Measurements from ENCODE around the gene MUC6.

Gene MUC6

DNA sequence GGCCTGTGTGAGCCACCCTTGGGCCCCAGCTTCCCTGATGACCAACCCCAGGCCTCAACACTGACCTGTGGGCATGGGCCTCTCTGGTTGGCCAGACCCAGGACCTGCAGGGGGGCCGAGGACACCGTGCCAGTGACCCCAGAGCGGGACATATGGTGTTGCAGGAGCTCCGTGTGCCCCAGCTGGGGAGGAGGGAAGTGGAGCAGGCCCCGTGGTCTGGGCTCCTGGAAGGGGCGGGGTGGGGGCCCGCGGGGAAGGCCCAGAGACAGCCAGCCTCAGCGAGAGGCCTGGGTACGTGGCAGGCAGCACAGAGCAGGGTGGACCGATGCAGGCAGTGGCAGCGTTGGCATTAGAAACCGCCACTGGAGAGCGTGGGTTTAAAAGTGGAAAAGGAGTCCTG lies 22.2 kb downstream of the MUC6 start:
- H3K4me1 Mint-ChIP-seq, result peaks cover 23% of the 10 kb centered on the region
- peaks cover 10% of the 10 kb centered on the region for H3K36me3 Mint-ChIP-seq
- H3K27ac Mint-ChIP-seq, result no peak overlapping the region
- H3K27me3 Mint-ChIP-seq, result no peaks in the 10 kb centered on the region
- H3K9me3 Mint-ChIP-seq, result no peaks in the 10 kb centered on the region
- H3K4me3 Mint-ChIP-seq, result no peak overlapping the region

DNA sequence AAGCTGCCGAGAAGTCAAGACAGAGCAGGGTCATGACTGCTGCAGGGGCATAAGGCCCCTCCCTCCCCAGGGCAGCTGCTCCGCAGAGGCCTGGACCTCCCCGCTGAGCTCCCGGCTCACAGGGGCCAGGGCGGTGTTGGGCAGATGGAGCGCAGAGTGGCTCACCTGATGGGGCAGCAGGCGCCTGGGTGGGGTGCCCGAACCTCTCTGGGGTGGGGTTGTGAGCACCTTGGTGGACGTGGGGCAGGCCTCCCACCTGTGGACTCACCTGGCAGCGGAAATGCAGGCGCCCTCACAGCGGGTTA lies 22.9 kb downstream of the MUC6 start:
- no peak overlapping the region for H3K4me3 Mint-ChIP-seq
- no peaks in the 10 kb centered on the region for H3K9me3 Mint-ChIP-seq
- peaks cover 23% of the 10 kb centered on the region for H3K4me1 Mint-ChIP-seq
- peaks cover 10% of the 10 kb centered on the region for H3K36me3 Mint-ChIP-seq
- H3K27me3 Mint-ChIP-seq, result no peaks in the 10 kb centered on the region
- no peak overlapping the region for H3K27ac Mint-ChIP-seq

DNA sequence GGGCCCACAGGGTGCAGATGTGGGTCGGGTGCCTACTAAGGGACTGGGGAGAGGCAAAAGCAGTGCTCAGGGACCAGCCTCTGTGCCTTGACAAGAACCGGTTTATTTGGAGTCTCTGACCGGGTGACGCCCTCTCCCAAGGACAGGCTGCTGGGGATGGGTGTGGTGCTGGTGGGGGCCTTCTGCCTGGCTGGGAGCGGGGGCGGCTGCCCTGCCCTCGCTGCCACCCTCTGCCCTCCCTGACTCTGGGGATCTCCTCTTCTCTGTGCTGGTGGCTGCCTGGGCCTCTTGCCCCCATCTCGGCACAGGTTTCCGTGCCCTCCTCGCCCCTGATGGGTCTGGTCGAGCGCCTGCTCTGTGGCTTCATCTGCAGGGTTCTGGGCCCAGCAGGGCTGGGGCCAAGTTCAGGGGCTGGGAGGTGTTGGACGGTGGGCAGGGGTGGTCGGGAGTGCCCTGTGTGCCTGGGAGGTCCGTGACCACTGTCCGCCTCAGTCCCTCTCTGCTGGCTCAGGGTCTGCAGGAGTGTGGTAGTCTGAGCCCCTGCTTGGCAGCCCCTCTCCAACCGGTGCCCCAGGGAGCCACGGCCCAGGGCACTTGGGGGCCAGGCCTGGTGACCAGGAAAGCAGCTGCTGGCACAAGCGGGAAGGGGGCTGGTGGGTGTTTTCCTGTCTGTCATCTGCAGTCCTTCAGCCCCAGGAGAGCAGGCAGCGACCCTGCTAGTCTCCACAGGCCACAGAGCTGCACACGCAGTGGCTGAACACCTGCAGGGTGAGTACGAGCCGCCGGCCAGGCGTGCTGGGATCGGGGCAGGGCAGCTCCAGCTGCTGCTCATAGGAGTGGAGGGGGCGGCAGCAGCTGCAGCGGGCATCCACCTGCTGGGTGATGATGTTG lies 23.5 kb downstream of the MUC6 start:
- H3K27me3 Mint-ChIP-seq, result no peaks in the 10 kb centered on the region
- H3K9me3 Mint-ChIP-seq, result no peaks in the 10 kb centered on the region
- H3K27ac Mint-ChIP-seq, result no peak overlapping the region
- peaks cover 19% of the 10 kb centered on the region for H3K4me1 Mint-ChIP-seq
- no peak overlapping the region for H3K4me3 Mint-ChIP-seq
- peaks cover 10% of the 10 kb centered on the region for H3K36me3 Mint-ChIP-seq

DNA sequence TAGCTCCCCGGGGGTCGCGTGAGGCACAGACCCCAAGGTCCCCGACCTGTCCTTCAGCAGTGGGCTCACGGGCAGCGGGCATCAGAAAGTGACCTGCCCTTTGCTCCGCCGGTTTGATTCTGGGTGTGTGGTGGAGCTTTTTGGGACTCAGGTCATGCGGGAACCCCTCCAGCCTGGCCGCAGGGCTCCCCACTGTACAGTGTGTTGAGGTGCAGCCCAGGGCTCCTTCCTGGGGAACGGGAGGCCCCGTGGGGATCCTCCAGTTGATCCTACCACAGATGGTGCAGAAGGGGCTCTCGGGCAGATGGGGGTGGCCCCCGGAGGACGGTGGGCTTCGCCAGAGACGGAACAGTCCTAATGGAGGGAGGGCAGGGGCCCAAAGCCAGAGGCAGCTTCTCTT lies 24.2 kb downstream of the MUC6 start:
- Mint-ChIP-seq H3K27ac (no peak overlapping the region), H3K27me3 (no peaks in the 10 kb centered on the region), H3K4me3 (no peak overlapping the region), H3K36me3 (peaks cover 7% of the 10 kb centered on the region), H3K4me1 (peaks cover 12% of the 10 kb centered on the region), H3K9me3 (no peaks in the 10 kb centered on the region)

DNA sequence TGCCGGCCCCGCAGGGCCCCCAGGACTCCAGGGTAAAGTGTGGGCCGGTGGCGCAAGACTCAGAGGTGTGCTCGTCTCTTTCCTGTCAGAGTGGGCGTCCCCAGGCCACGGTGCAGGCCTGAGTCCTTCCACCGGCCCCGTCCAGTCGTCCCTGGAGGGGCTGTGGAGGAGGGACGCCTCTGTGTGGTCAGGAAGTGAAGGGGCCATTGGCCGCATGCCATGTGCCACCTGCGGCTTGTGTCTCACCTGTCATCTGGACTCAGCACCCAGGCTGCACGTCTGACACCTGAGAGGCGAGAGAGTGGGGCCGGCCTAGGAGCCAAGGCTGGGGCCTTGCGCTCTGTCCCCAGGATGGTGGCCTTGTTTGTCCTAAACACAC lies 25.2 kb downstream of the MUC6 start:
- no peaks in the 10 kb centered on the region for H3K9me3 Mint-ChIP-seq
- no peaks in the 10 kb centered on the region for H3K27me3 Mint-ChIP-seq
- no peak overlapping the region for H3K4me3 Mint-ChIP-seq
- H3K36me3 Mint-ChIP-seq, result peaks cover 3% of the 10 kb centered on the region
- H3K4me1 Mint-ChIP-seq, result peaks cover 2% of the 10 kb centered on the region
- no peak overlapping the region for H3K27ac Mint-ChIP-seq

DNA sequence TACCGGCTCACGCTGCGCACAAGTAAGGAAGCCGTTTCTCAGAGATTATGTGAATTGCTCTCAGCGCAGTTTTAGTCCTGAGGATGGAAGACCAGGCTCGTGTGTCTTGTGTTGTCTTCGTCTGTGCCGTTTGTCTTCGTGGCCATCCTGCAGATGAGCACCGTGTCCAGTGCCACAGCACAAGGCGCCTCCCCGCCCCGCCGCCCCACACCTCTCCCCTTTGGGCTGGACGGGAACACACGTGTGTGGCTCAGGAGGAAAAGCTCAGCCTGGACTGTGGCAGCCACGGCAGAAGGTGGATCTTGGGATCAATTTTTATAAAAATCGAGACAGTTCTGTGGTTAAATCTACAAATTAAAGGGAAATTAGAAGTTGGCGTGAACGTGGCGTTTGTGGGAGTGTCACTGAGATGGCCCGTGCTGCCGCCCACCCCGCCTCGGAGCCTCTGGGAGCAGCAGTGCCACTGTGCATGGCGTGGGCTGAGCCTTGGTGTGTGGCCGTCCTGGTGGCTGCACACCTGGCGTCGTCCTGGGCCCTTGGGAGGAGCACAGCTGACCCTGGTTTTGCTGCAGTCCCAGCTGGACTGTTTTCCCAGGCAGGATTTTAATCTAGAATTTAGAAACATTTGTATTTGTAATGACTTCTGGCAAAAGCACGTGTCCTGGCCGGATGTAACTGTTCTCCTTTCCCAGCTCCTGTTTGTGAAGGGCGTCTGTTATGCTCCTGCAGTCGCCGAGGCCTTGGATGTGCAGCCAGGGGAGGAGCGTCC lies 25.8 kb downstream of the MUC6 start:
- Mint-ChIP-seq H3K9me3 (no peaks in the 10 kb centered on the region), H3K4me1 (no peaks in the 10 kb centered on the region), H3K4me3 (no peak overlapping the region), H3K27ac (no peak overlapping the region), H3K27me3 (no peaks in the 10 kb centered on the region), H3K36me3 (peaks cover 3% of the 10 kb centered on the region)

DNA sequence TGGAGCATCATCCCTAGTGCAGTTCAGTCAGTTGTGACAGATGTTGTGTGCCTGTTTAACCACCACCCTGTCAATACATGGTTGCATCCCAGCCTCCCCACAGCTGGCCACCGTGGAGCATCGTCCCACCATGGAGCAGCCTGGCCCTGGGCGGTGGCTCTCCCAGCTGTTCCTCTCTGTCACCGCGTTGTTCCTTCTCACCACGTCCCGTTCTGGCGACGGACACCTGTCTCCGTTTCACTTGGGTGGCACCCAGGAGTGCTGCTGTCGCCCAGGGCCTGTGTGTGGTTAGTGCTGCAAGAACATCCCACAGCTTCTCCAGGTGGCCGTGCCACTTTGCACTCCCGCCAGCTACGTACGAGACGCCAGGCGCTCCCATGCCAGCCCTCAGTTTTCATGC lies 26.5 kb downstream of the MUC6 start:
- H3K27ac Mint-ChIP-seq, result no peak overlapping the region
- no peaks in the 10 kb centered on the region for H3K4me1 Mint-ChIP-seq
- H3K27me3 Mint-ChIP-seq, result no peaks in the 10 kb centered on the region
- H3K4me3 Mint-ChIP-seq, result no peak overlapping the region
- H3K9me3 Mint-ChIP-seq, result no peaks in the 10 kb centered on the region
- H3K36me3 Mint-ChIP-seq, result peaks cover 3% of the 10 kb centered on the region

DNA sequence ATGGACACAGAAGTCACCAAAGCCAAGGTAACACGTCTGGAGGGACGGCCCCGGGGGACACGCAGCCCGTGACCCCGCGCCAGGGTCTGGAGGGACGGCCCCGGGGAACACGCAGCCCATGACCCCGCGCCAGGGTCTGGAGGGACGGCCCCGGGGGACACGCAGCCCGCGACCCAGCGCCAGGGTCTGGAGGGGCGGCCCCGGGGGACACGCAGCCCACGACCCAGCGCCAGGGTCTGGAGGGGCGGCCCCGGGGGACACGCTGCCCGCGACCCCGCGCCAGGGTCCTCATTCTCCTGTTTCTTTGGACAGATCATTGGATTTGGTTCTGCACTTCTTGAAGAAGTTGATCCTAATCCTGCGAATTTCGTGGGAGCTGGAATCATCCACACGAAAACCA lies 27.1 kb downstream of the MUC6 start:
- Mint-ChIP-seq H3K27me3 (no peaks in the 10 kb centered on the region), H3K36me3 (peaks cover 3% of the 10 kb centered on the region), H3K4me3 (no peak overlapping the region), H3K4me1 (no peaks in the 10 kb centered on the region), H3K27ac (no peak overlapping the region), H3K9me3 (no peaks in the 10 kb centered on the region)

DNA sequence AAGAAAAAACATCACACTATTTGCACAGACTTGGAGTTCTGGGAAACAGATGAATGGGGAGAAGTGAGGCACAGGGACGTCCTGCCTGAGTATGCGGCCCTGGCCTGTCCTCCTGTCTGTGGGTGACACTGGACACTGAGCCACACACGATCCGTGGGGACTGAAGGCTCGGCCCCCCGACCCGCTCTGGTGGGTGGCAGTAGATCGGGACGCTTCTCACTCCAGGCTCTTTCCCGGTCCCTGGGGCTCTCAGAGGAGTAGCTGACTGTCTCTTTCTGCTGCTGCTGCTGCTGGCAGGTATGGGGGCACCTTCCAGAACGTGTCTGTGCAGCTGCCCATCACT lies 27.7 kb downstream of the MUC6 start:
- no peaks in the 10 kb centered on the region for H3K4me1 Mint-ChIP-seq
- no peaks in the 10 kb centered on the region for H3K27me3 Mint-ChIP-seq
- H3K27ac Mint-ChIP-seq, result no peak overlapping the region
- H3K9me3 Mint-ChIP-seq, result no peaks in the 10 kb centered on the region
- H3K36me3 Mint-ChIP-seq, result peaks cover 3% of the 10 kb centered on the region
- no peak overlapping the region for H3K4me3 Mint-ChIP-seq

DNA sequence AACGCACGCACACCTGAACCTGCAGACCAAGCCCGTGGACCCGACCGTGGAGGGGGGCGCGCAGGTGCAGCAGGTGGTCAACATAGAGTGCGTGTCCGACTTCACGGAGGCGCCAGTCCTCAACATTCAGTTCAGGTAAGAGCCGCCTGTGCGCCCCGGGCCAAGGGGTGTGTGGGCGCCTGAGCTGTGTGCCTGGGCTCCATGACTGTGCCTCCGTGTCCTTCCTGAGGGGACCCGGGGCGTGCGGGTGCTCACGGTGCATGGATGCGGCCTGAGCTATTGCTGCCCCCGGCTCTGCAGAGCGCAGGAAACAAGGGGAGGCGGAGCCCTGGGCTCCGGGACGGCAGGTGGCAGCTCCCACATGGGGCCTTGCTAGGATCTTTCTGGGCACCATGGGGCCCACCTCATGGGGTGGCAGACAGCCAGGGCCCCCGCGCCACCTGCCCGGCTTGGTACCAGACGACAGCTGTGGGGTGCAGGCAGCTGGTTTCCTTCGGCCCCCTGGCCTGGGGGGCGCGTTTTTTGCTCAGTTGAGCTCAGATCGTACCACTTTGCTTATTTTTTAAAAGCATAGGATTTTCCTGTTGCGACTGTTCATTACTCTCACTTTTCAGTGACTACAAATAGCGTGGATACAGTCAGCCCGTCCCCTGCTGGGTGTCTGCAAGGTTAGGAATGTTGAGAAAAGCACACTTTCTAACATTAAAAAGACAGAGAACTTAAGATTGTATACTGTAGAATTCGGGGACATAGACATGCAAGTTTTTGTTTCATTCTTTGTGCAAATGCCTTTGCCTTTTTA lies 28.3 kb downstream of the MUC6 start:
- no peaks in the 10 kb centered on the region for H3K9me3 Mint-ChIP-seq
- no peaks in the 10 kb centered on the region for H3K27me3 Mint-ChIP-seq
- peaks cover 5% of the 10 kb centered on the region for H3K36me3 Mint-ChIP-seq
- H3K4me3 Mint-ChIP-seq, result no peak overlapping the region
- H3K4me1 Mint-ChIP-seq, result no peaks in the 10 kb centered on the region
- no peak overlapping the region for H3K27ac Mint-ChIP-seq

DNA sequence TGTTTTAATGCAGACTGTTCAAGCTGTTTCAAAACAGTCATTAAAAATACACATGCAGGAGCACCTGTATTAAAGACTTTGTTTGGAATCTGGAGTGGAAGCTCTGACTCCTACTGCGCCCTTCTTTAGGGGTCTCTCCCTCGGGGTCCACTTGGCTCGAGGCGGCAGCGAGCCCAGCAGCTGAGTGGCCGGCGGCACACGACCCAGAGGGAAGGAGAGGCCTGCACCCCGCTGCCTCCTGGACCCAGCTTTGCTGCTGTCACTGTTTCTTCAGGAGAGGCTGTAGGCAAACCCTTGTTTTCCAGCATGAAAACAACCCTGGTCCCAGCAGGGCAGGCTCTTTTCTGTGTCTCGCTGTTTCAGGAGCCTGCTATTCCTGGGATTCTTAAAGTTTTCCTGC lies 29.2 kb downstream of the MUC6 start:
- no peaks in the 10 kb centered on the region for H3K27me3 Mint-ChIP-seq
- no peak overlapping the region for H3K4me3 Mint-ChIP-seq
- no peak overlapping the region for H3K27ac Mint-ChIP-seq
- H3K4me1 Mint-ChIP-seq, result no peaks in the 10 kb centered on the region
- peaks cover 5% of the 10 kb centered on the region for H3K36me3 Mint-ChIP-seq
- H3K9me3 Mint-ChIP-seq, result no peaks in the 10 kb centered on the region

DNA sequence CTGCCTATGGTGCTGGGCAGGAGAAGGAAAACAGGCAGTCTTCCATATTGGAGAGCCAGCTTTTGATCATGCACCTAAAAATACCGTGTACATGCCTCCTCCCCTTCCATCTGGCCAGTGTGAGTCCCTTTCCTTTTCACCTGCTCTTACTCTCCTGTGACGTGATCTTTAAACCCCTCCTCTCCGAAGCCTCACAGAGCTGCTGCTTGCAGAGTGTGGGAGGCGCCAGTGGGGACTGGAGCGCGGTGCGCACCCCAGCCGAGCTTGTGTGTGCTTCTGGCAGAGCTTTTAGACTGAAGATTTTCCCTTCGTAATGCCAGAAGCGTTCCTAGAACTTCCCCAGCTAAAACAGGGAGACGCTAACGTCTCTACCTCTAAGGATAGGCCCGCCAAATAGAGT lies 29.8 kb downstream of the MUC6 start:
- no peaks in the 10 kb centered on the region for H3K27me3 Mint-ChIP-seq
- H3K4me1 Mint-ChIP-seq, result no peaks in the 10 kb centered on the region
- H3K9me3 Mint-ChIP-seq, result no peaks in the 10 kb centered on the region
- H3K27ac Mint-ChIP-seq, result no peak overlapping the region
- H3K36me3 Mint-ChIP-seq, result peaks cover 5% of the 10 kb centered on the region
- no peak overlapping the region for H3K4me3 Mint-ChIP-seq

DNA sequence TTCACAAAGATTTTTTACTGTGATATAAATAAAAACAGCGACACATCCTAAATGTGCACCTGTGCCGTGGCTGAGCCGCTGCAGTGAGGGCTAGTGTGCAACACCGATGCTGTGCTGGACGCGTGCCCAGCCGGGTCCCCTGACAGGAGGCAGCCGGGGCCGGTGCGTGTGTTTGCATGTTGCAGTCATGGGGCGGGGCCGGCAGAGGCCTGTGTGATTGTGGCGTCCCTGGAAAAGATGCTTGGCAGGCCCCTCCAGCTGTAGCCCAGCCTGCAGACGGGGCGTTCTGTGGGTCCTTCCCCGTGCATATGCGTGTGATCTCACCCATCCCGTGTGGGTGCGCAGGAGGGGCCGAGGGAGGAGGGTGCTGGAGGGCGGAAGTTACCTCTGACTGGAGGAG lies 30.6 kb downstream of the MUC6 start:
- H3K27me3 Mint-ChIP-seq, result no peaks in the 10 kb centered on the region
- H3K36me3 Mint-ChIP-seq, result peaks cover 5% of the 10 kb centered on the region
- H3K27ac Mint-ChIP-seq, result no peak overlapping the region
- no peaks in the 10 kb centered on the region for H3K4me1 Mint-ChIP-seq
- no peak overlapping the region for H3K4me3 Mint-ChIP-seq
- H3K9me3 Mint-ChIP-seq, result no peaks in the 10 kb centered on the region

DNA sequence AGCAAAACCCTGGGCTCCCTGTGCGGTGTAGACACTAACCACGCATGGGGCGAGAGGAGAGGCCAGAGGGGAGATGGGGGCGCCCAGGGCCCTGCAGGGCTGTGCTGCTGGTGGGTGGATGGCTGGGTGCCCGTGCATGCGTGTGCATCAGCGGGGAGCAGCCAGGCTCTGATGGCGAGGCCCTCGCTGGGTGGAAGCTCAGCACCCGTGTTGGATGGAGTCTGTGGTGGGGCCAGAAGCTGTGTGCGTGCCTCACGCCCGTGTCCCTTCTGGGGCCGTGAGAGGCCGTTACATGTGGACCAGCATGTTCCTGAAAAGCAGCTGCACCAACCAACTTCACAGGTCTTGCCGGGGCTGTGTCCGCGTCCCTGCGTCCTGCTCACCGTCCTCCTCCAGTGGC lies 33.4 kb downstream of the MUC6 start:
- Mint-ChIP-seq H3K27me3 (no peaks in the 10 kb centered on the region), H3K27ac (no peak overlapping the region), H3K9me3 (no peaks in the 10 kb centered on the region), H3K36me3 (peaks cover 2% of the 10 kb centered on the region), H3K4me1 (no peaks in the 10 kb centered on the region), H3K4me3 (no peak overlapping the region)

DNA sequence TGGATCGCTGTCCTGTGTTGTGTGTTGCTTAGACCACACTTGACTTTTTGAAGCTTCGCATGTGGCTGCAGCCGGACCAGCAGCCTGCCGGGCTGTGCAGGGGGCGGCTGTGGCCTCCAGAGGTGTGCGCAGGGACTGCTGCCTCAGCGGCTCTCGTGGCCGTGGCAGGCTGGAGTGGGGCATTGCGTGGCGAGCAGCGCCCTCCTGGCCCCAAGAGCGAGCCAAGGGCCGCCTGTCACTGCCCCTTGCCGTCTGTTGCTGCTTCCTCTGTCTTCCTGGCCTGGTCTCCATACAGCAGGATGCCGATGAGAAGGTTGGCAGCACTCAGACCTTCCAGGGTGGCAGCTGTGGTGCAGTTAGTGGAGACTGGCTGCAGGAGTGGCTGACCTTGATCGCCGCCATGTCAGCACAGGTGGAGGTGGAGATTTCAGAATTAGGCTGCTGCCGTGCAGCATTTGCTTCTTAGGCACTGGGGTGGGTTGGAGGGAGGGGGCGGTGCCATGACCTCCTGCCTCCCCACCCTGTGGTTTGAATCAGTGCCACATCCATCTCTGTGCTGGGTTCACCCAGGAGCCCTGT lies 34.0 kb downstream of the MUC6 start:
- Mint-ChIP-seq H3K4me3 (no peak overlapping the region), H3K27me3 (no peaks in the 10 kb centered on the region), H3K4me1 (no peaks in the 10 kb centered on the region), H3K27ac (no peak overlapping the region), H3K36me3 (peaks cover 2% of the 10 kb centered on the region), H3K9me3 (no peaks in the 10 kb centered on the region)
